Osteoblast (primary cell): ENCODE measurements around the gene RFTN1. TPM values are rescaled to one million over a fixed set of nuclear protein-coding genes. Genes with fewer than 3 reads are reported as not detected.

Source experiments
- DNase-seq: peaks from one replicate; pipeline ENCODE4 v3.0.0; 2011; ENCODE audit warnings: low spot score, mixed read lengths; ENCODE audit not compliant: insufficient read length; ENCODE audit errors: missing footprints
- H2AFZ ChIP-seq: 2 replicates; pipeline ENCODE4 v1.6.0; 2011; ENCODE audit warnings: mild to moderate bottlenecking, low read length
- H3K27ac ChIP-seq: 2 replicates; pipeline ENCODE4 v1.5.1; 2011; ENCODE audit warnings: mild to moderate bottlenecking, low read depth, low read length, moderate library complexity
- H3K27me3 ChIP-seq: 2 replicates; pipeline ENCODE4 v1.6.0; 2012; ENCODE audit warnings: mild to moderate bottlenecking, control low read depth, inconsistent platforms, low read length, moderate library complexity; ENCODE audit not compliant: insufficient read depth
- H3K36me3 ChIP-seq: 2 replicates; pipeline ENCODE4 v1.5.1; 2011; ENCODE audit warnings: mild to moderate bottlenecking, low read length, control low read depth, moderate library complexity; ENCODE audit not compliant: insufficient read depth
- H3K4me1 ChIP-seq: 2 replicates; pipeline ENCODE4 v1.5.1; 2011; ENCODE audit warnings: mild to moderate bottlenecking, low read length, control low read depth, moderate library complexity; ENCODE audit not compliant: insufficient read depth
- H3K4me2 ChIP-seq: 2 replicates; pipeline ENCODE4 v1.6.0; 2011; ENCODE audit warnings: mild to moderate bottlenecking, low read length; ENCODE audit not compliant: insufficient read depth
- H3K4me3 ChIP-seq: fragments of 200-600 bp; sonication (generic); 3 replicates; pipeline ENCODE4 v1.5.1; 2012; ENCODE audit warnings: mild to moderate bottlenecking, low read length, inconsistent platforms; ENCODE audit not compliant: insufficient read depth
- H3K79me2 ChIP-seq: 2 replicates; pipeline ENCODE4 v1.6.0; 2012; ENCODE audit warnings: mild to moderate bottlenecking, low read length, control low read depth, inconsistent platforms; ENCODE audit not compliant: insufficient read depth
- H3K9me3 ChIP-seq: 2 replicates; pipeline ENCODE4 v1.5.1; 2011; ENCODE audit warnings: low read depth, low read length, control low read depth
- H4K20me1 ChIP-seq: 2 replicates; pipeline ENCODE4 v1.6.0; 2012; ENCODE audit warnings: mild to moderate bottlenecking, low read length, control low read depth; ENCODE audit not compliant: insufficient read depth
- total RNA-seq: library from RNA; depleted of rRNA; stranded (reverse); fragments of >200 nt; gene quantifications from 2 replicates; pipeline ENCODE4 v1.2.3, GENCODE V29; 2012
- TF ChIP-seq, protein P1 (sequence below): IDR thresholded peaks from 2 replicates; pipeline ENCODE4 v1.5.1; 2011; ENCODE audit warnings: mild to moderate bottlenecking, low read depth, low read length, moderate library complexity; ENCODE audit errors: extremely low read depth

Gene RFTN1
- total RNA-seq, 1 donor = 99.2 TPM

DNA sequence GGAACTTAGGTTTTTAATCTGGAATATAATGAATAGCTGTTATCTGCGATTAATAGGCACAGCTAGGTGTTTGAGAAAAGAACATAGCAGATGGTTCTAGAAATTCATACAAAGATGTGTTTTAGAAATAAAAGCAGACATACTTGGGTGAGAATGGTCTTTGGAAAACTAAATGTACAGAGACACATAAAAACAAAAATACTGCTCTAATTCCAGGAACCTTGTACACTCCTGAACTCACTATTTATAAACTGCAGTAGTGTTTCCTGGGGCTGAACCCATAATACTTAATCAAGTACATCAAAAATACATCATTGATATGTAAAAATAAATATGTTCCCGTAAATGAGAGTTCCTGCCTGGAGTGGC is 143.0 kb downstream of the RFTN1 start:
- Histone ChIP-seq H3K27ac (no peak overlapping the region), H3K9me3 (no peaks in the 10 kb centered on the region), H3K36me3 (peaks cover 23% of the 10 kb centered on the region), H3K4me3 (no peak overlapping the region), H3K27me3 (no peaks in the 10 kb centered on the region), H4K20me1 (peaks cover 6% of the 10 kb centered on the region), H3K4me1 (peaks cover 4% of the 10 kb centered on the region), H3K79me2 (peaks cover 2% of the 10 kb centered on the region), H3K4me2 (no peak overlapping the region), H2AFZ (no peak overlapping the region)
- DNase-seq = no peak
- TF ChIP-seq, protein P1, sequence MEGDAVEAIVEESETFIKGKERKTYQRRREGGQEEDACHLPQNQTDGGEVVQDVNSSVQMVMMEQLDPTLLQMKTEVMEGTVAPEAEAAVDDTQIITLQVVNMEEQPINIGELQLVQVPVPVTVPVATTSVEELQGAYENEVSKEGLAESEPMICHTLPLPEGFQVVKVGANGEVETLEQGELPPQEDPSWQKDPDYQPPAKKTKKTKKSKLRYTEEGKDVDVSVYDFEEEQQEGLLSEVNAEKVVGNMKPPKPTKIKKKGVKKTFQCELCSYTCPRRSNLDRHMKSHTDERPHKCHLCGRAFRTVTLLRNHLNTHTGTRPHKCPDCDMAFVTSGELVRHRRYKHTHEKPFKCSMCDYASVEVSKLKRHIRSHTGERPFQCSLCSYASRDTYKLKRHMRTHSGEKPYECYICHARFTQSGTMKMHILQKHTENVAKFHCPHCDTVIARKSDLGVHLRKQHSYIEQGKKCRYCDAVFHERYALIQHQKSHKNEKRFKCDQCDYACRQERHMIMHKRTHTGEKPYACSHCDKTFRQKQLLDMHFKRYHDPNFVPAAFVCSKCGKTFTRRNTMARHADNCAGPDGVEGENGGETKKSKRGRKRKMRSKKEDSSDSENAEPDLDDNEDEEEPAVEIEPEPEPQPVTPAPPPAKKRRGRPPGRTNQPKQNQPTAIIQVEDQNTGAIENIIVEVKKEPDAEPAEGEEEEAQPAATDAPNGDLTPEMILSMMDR = no peak

DNA sequence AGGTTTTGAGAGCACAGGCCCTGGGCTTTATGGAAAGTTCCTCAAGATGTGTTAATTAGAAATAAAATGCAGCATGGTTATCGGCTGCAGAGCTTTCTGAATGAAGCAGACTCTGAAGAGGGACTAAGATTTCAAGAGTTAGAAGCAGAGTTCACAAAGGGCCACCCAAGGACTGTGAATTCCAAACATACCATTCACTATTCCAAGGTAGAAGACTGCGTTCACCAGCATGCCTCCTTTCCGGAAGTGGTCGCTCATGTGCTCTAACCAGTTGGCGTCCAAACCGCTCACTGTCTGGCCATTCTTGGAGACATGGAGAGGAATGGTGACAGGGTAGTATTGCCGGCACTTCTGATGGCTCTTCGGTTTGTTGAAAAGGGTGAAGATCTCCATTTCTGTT is 143.6 kb downstream of the RFTN1 start:
- no peak overlapping the region for H3K27ac ChIP-seq
- H3K36me3 ChIP-seq = peaks cover 23% of the 10 kb centered on the region
- no peak for DNase-seq
- TF ChIP-seq, protein P1 = no peak
- peaks cover 2% of the 10 kb centered on the region for H3K79me2 ChIP-seq
- H3K27me3 ChIP-seq = no peaks in the 10 kb centered on the region
- peaks cover 6% of the 10 kb centered on the region for H4K20me1 ChIP-seq
- H3K4me3 ChIP-seq = no peak overlapping the region
- no peak overlapping the region for H3K4me2 ChIP-seq
- H3K9me3 ChIP-seq = no peaks in the 10 kb centered on the region
- peaks cover 4% of the 10 kb centered on the region for H3K4me1 ChIP-seq
- no peak overlapping the region for H2AFZ ChIP-seq

DNA sequence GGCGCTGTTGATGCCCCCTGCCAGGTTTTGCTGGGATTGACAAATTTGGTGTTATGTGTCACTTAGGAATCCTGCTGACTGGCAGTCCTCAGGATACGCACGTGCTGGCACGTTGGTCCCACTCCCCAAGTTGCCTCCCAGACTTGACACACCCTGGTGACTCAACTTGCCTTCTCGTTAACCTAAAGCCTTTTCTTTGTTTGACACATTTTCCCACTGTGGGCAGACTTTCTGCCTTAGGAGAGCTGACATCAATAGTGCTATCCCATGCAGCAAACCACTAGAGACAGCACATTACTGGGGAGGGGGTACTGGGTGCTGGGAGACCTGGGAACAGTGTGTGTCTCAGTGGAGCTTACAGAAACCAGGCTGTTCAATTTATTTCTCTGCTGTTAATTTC is 144.2 kb downstream of the RFTN1 start:
- no peak overlapping the region for H3K4me2 ChIP-seq
- no peak overlapping the region for H3K4me3 ChIP-seq
- TF ChIP-seq, protein P1 = no peak

DNA sequence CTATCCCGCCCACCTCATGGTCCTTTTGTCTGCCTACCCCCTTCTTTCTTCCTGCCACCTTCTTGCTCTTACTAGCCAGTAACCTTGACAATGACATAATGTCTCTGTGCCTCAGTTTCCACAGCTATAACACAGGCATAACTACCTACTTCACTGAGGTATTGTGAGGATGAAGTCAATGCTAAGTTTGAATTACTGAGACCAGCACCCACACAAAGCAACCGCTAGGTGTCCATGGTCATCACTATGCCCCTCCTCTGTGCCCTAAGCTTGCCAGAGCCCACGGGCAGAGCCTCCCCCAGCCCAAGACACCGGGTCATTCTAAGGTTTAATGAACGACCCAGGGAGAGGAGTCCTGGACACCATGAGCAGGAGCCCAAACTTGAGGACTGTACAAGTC is 146.9 kb downstream of the RFTN1 start:
- Histone ChIP-seq H3K27me3 (no peaks in the 10 kb centered on the region), H3K4me1 (peaks cover 4% of the 10 kb centered on the region), H3K36me3 (peaks cover 35% of the 10 kb centered on the region), H2AFZ (no peak overlapping the region), H3K4me2 (no peak overlapping the region), H3K4me3 (no peak overlapping the region), H3K79me2 (peaks cover 2% of the 10 kb centered on the region), H4K20me1 (no peaks in the 10 kb centered on the region), H3K9me3 (no peaks in the 10 kb centered on the region), H3K27ac (no peak overlapping the region)
- no peak for DNase-seq
- TF ChIP-seq, protein P1 = no peak

More for the DNA sequence above, 144.2 kb downstream of the RFTN1 start:
- Histone ChIP-seq H3K4me1 (peaks cover 4% of the 10 kb centered on the region), H3K27me3 (no peaks in the 10 kb centered on the region), H3K36me3 (peaks cover 27% of the 10 kb centered on the region), H4K20me1 (peaks cover 6% of the 10 kb centered on the region), H3K9me3 (no peaks in the 10 kb centered on the region), H2AFZ (no peak overlapping the region), H3K79me2 (peaks cover 2% of the 10 kb centered on the region), H3K27ac (no peak overlapping the region)
- DNase-seq = no peak
